Measurements from ENCODE around the gene FAM13A. TPM values are rescaled to one million over a fixed set of nuclear protein-coding genes. Genes with fewer than 3 reads are reported as not detected.

The FAM13A gene
- total RNA-seq, 1 donor from 2014 or later = 32.2 TPM

DNA sequence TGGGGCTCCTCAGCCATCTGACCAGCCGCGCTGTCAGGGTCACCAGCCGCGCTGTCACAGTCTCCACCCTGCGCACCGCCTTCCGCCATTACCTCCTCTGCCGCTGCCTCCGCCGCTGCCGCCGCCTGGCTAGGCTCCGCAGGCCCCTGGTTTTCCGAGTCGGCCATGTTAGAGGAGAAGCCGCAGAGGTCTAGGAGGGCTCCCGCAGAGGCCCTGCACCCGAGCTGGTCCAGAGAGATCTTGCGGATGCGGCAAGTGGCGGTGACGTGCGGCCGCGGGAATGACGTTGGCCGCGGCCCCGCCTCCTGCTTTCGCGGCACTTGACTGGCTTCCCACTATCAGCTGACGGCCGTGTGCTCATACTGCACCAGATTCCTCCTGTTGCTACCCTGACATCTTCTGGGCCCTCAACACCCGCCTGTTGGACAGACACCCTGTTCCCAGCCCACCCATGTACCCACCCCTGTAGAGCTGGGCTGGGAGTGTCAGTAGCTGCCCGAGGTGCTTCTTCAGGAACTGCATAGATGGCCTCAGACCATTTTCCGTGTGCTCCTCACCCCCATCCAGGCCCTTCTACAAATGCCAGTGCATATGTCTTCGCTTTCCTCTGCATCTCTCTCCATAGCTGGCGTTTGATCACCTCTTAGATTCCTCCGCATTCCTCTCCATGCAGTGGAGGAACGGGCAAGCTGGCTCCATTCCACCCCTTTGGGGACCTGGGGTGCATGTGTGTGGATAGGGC is 359.2 kb downstream of the FAM13A start, which contains the start of gene NAP1L5:
NAP1L5 (minus strand) TSS at position 242 of the 742 bp plus-strand sequence; CDS start at position 167, 75 bp downstream.
- no peaks in the 10 kb centered on the region for H3K27me3 ChIP-seq
- no peaks in the 10 kb centered on the region for H3K4me1 ChIP-seq
- TF ChIP-seq POLR2AphosphoS5 (IDR thresholded peaks at IDR 0.05; ENCODE audit: insufficient read depth in 1 of 2, low read depth in 1 of 2) (peak in 1 of 2 donors; percentile 89), POLR2A (IDR thresholded peaks at IDR 0.05) (peak in 1 of 2 donors; percentile 42)
- TF ChIP-seq, protein P1, sequence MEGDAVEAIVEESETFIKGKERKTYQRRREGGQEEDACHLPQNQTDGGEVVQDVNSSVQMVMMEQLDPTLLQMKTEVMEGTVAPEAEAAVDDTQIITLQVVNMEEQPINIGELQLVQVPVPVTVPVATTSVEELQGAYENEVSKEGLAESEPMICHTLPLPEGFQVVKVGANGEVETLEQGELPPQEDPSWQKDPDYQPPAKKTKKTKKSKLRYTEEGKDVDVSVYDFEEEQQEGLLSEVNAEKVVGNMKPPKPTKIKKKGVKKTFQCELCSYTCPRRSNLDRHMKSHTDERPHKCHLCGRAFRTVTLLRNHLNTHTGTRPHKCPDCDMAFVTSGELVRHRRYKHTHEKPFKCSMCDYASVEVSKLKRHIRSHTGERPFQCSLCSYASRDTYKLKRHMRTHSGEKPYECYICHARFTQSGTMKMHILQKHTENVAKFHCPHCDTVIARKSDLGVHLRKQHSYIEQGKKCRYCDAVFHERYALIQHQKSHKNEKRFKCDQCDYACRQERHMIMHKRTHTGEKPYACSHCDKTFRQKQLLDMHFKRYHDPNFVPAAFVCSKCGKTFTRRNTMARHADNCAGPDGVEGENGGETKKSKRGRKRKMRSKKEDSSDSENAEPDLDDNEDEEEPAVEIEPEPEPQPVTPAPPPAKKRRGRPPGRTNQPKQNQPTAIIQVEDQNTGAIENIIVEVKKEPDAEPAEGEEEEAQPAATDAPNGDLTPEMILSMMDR (IDR thresholded peaks at IDR 0.05) = no peak
- H3K4me3 ChIP-seq = peak within 1 kb of the TSS; percentile 60 to 62
- no peak for DNase-seq (ENCODE audit: extremely low spot score in 2 of 2)
- intact Hi-C loops (cut with DNase I) = no loop called here
- no peaks in the 10 kb centered on the region for H3K9me3 ChIP-seq
- peak within 1 kb of the TSS; percentile 82 for H3K27ac ChIP-seq
- H3K36me3 ChIP-seq = no peaks in the 10 kb centered on the region

DNA sequence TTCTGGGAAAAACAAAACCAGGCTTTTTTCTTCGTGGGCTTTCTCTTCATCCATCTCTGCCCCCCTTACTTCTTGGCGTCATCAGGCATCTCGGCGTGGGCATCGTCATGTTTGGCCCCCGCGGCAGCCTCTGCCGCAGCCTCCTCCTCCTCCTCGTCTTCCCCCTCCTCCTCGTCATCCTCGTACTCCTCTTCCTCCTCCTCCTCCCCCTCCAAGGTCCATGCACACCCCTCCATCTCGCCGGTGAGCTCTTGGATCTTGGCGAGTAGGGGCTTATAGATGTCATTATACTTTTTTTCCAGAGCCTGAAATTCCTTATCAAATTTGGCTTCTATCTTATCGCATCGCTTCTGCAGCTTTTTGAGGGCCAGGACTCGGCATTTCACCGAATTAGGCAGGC is 359.8 kb downstream of the FAM13A start:
- H3K36me3 ChIP-seq = no peaks in the 10 kb centered on the region
- H3K27me3 ChIP-seq = no peaks in the 10 kb centered on the region
- no peaks in the 10 kb centered on the region for H3K4me1 ChIP-seq
- H3K27ac ChIP-seq = peak overlapping the region; percentile 82
- intact Hi-C loops (cut with DNase I) = no loop called here
- H3K9me3 ChIP-seq = no peaks in the 10 kb centered on the region
- peak overlapping the region; percentile 60 to 62 for H3K4me3 ChIP-seq
- TF ChIP-seq POLR2AphosphoS5 (IDR thresholded peaks at IDR 0.05; ENCODE audit: insufficient read depth in 1 of 2, low read depth in 1 of 2) = no peak
- TF ChIP-seq, protein P1 (IDR thresholded peaks at IDR 0.05) = no peak
- TF ChIP-seq POLR2A (IDR thresholded peaks at IDR 0.05) = no peak
- no peak for DNase-seq (ENCODE audit: extremely low spot score in 2 of 2)

DNA sequence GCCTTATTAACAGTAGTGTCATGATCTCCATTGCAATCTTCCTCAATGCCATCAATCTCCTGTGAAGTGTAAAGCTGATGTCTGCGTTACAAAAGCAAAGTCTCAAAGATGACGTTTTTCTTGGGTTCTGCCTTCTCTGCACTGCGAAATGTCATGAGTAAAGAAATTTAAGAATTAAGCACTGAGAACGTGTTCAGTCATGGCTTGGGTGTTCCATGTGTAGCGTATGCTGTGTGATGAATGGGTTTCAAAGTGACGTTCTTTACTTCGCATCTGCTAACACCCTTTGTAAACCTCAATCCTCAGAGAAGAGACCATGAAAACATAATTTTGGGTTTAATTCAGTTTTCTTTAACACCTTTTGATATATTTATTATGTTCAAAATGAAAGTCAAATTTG is 360.4 kb downstream of the FAM13A start:
- no peak for DNase-seq (ENCODE audit: extremely low spot score in 2 of 2)
- Histone ChIP-seq H3K27me3 (no peaks in the 10 kb centered on the region), H3K27ac (peak overlapping the region; percentile 82), H3K4me3 (peak overlapping the region; percentile 60 to 62), H3K4me1 (no peaks in the 10 kb centered on the region), H3K36me3 (no peaks in the 10 kb centered on the region), H3K9me3 (no peaks in the 10 kb centered on the region)
- intact Hi-C loops (cut with DNase I) = no loop called here
- TF ChIP-seq POLR2AphosphoS5 (IDR thresholded peaks at IDR 0.05; ENCODE audit: insufficient read depth in 1 of 2, low read depth in 1 of 2) (no peak), POLR2A (IDR thresholded peaks at IDR 0.05) (no peak)
- TF ChIP-seq, protein P1 (IDR thresholded peaks at IDR 0.05) = no peak

DNA sequence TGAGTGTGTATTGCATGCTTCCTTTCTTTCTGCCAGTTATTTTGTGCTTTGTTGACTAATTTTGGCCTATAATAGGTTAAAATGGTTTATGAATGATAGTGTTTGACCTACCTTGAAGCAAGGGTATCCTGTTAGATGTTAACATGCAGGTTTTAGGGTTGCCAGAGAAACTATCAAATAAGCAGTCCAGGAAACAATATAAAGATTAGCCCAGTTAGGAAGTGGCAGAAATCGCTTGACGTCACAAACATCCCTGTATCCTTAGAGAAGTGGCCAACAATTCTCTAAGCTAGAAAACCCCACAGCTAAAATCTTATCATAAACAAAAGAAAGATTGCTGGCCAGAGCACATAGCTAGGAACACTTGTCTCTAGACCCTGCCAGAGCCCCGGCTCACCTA is 363.2 kb downstream of the FAM13A start:
- no peaks in the 10 kb centered on the region for H3K4me1 ChIP-seq
- intact Hi-C loops (cut with DNase I) = no loop called here
- H3K4me3 ChIP-seq = no peak overlapping the region
- no peak for DNase-seq (ENCODE audit: extremely low spot score in 2 of 2)
- no peaks in the 10 kb centered on the region for H3K9me3 ChIP-seq
- no peaks in the 10 kb centered on the region for H3K27me3 ChIP-seq
- H3K27ac ChIP-seq = no peak overlapping the region
- TF ChIP-seq POLR2A (IDR thresholded peaks at IDR 0.05) (no peak), POLR2AphosphoS5 (IDR thresholded peaks at IDR 0.05; ENCODE audit: insufficient read depth in 1 of 2, low read depth in 1 of 2) (no peak)
- TF ChIP-seq, protein P1 (IDR thresholded peaks at IDR 0.05) = no peak
- H3K36me3 ChIP-seq = peaks cover 0 to 6% of the 10 kb centered on the region in 2 donors

DNA sequence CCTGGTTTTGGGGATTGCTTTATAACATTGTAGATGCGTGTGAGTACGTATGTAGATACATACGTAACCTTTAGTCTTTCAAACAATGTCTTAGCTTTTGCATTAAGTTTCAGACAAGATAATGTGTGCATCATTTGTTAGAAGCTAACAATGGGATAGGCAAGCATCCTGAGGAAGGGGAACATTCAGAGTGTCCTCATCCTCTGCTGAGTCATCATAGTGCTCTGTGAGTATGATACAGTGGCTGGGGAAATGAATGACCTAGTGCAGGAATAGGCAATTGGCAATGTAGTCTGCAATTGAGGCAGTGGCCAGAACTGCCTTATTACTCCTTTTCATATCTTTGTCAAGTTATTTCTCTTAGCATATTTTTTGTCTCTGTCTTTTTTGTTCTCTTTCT is 366.6 kb downstream of the FAM13A start:
- H3K4me1 ChIP-seq = no peaks in the 10 kb centered on the region
- H3K4me3 ChIP-seq = no peak overlapping the region
- H3K27me3 ChIP-seq = no peaks in the 10 kb centered on the region
- DNase-seq (ENCODE audit: extremely low spot score in 2 of 2) = no peak
- H3K27ac ChIP-seq = no peak overlapping the region
- intact Hi-C loops (cut with DNase I) = no loop called here
- no peak for TF ChIP-seq POLR2AphosphoS5 (IDR thresholded peaks at IDR 0.05; ENCODE audit: insufficient read depth in 1 of 2, low read depth in 1 of 2)
- TF ChIP-seq POLR2A (IDR thresholded peaks at IDR 0.05) = no peak
- no peaks in the 10 kb centered on the region for H3K9me3 ChIP-seq
- H3K36me3 ChIP-seq = peaks cover 0 to 14% of the 10 kb centered on the region in 2 donors

Data from vagina (tissue), 2 donors.